SKM-1 (cell line): ENCODE data around the gene ESPNL.

Experiments used
- DNase-seq: peaks from one replicate; lab custom pipeline; 2025; ENCODE audit not compliant: unreplicated experiment; lab: John Stamatoyannopoulos, UW

ESPNL gene

GRCh38 chr2:238140040-238140439 lies 39.9 kb downstream of the ESPNL start:
- no peak for DNase-seq

GRCh38 chr2:238140721-238141540 lies 40.8 kb downstream of the ESPNL start:
- no peak for DNase-seq

GRCh38 chr2:238141541-238142318 lies 41.6 kb downstream of the ESPNL start:
- DNase-seq = no peak

DNA sequence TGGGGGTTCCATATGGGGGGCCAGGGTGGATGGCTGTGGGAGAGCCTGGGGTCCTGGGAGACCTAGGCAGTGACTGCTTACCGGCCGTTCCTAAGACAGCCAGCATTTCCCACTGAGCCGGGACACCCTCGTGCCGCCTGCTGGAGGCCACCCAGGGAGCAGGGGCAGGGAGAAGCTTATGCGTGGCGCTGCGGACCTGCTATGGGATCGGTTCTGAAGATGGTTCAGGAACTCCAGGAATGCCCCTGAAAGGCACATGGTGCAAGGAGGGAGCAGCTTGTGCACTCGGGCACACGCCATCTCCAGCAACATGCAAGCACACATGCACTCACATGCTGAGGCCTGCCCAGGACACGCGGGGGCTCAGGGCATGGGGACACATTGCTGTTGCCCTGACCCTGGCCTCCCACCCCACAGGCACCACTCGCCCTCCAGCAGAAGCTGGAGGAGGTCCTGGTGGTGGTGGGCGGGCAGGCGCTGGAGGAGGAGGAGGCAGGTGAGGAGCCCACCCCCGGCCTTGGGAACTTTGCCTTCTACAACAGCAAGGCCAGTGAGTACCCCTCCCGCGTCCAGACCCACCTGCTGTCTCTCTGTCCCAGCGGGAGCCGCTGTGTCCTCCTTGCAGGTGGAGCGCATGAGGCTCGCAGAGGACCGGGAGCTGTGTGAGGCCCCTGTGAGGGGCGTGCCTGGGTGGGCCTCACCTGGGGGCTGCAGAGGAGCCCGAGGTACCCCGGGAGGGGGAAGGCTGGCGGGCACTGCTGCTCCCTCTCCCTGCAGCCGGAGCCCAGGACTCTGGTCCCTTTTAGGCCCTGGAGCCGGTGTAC lies 42.5 kb downstream of the ESPNL start:
- DNase-seq = no peak

DNA sequence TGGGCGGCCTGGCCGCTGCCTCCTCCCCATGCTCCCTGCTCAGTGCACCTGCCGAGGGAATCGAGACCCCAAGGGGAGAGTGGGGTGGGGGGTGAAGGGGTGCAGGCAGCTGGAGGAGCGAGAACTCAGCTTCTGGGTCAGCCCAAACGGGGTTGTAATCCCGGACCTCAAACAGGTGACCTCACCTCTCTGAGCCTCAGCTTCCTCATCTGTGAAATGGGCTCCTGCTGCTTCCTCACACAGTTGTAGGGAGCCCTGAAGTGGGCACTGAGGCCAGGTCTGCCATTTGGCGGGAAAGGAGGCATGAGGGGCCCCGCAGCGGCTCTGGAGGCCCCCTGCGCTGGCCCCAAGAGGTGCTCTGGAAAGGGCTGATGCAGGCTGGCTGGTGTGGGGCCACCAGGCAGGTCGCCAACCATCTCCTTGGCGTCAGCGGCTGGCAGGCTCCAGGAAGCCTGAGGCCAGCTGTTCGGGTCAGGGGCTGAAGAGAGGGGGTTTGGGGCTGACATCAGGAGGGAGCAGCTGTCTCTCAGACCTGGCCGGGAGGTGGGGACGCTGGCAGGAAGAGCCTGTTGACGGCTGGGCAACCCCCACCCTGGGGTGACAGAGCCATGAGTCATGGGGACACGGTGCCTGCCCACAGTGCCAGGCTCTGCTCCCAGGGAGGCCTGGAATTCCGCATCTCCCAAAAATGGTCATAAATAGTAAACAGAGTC lies 43.3 kb downstream of the ESPNL start:
- DNase-seq = no peak

GRCh38 chr2:238144262-238144661 lies 44.1 kb downstream of the ESPNL start:
- DNase-seq = no peak

DNA sequence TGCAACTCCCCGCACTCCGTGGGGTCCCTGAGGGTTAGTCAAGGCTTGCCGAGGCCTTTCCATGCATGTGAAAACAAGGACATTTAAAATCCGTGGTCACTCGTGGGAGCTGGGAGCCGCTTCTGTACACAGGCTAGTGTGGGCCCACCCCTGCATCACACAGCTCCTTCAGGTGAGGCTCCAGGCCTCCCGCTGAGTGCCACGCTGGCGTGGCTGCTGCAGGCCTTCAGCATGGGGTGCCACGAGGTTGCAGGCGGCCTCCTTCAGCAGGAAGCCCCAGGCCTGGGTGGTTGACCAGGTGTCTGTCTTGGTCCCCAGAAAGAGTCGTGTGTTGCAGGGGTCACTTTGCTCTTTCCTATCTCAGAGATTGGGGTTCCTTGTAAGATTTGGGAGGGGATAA lies 44.9 kb downstream of the ESPNL start:
- DNase-seq = no peak

- DNase-seq = no peak
These were observed 45.7 kb downstream of the ESPNL start for GRCh38 chr2:238145851-238146250.

GRCh38 chr2:238146884-238147544 lies 46.9 kb downstream of the ESPNL start:
- no peak for DNase-seq

GRCh38 chr2:238148981-238149380 lies 48.8 kb downstream of the ESPNL start:
- DNase-seq = no peak

GRCh38 chr2:238149841-238150572 lies 49.9 kb downstream of the ESPNL start:
- no peak for DNase-seq

DNA sequence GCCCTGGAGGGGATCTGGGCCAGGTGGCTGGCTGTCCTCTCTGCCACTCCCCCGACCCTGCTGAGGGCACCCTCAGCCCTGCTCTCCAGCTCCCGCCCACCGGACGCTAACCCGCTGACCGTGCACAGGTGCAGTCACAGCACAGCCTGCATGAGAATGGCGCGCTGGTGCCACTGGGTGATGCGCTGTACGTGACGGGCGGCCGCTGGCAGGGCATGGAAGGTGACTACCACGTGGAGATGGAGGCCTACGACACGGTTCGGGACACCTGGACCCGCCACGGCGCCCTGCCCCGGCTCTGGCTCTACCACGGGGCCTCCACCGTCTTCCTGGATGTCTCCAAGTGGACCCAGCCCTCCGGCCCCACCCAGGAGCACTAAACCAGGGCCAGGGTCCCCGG lies 50.5 kb downstream of the ESPNL start:
- no peak for DNase-seq

GRCh38 chr2:238151205-238151604 lies 51.1 kb downstream of the ESPNL start:
- no peak for DNase-seq

DNA sequence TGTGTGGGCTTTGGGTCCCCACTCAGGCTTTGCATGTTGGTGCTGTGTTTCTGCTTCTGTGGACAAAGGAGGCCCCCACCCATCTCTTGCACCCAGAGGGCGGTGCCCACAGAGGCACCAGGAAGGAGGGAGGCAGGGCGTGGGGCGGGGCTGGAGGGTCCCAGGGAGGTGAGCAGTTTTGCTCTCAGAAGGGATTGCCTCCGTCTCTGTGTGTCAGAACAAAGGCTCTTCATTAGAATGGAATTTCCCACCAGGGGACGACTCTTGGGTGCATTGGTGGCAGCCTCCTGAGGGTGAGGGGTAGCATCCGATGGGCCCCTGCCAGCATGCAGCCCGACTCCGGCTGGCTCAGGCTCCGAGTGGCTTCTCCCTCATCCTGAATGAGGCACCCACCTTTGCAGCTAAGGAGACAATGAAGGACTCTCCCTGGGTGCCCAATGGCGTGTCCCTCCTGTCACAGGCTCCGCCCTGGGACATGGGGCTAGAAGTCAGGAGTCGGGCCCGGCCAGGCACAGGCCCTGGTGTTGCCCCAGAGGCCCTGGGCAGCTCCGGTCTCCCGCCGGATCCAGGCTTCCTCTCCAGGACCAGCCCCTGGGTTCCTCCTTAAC lies 51.6 kb downstream of the ESPNL start:
- DNase-seq = no peak

- DNase-seq = no peak
These were observed 52.9 kb downstream of the ESPNL start for GRCh38 chr2:238152771-238153688.

DNA sequence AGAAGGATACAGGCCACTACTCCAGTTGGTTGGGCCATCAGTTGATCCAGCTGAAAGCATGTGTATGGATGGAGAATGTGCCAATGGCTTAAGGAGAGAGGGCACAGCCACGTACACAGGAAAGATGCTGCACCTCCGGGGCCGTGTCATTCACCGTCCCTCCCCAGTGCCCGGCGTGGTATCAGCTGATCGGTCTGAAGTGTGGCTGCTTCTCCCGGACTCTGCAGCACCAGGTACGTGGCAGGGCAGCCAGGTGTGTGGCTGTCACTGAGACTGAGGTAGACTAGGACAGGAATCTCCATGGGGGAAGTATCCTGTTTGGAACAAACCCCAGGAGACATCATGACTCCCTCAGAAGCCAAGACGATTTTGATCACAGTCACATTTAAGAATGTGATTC lies 54.4 kb downstream of the ESPNL start:
- no peak for DNase-seq

DNA sequence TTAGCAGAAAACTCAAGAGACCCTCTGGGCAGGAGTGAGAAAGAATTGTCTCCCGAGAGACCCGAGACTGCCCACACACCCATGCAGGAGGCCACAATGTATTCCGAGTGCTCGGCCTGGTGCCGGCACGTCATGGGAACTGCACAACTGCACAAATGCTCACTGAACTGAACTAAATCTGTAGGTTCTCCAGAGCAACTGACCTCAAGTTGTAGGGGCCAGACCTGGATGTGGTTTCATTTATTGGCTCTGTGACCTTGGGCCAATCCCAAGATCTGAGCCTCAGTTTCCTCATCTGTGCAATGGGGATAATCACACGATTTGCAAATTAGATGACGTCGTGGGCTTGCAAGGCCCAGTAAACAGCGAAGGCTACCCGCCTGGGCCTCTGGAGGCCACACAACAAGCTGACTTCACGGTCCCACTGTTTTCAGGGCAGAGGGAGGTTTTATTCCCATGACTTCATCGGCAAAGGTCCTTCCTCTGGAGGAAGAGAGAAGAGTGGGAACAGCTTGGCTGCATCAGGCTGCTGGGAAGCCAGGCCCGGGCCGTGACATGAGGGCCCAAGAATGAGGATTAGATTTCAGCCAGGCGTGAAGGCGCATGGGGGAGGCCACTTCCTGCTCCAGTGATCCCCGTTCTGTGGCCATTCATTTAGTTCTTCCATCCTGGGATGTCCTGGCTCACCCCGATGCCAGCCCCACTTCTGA lies 55.1 kb downstream of the ESPNL start:
- DNase-seq = no peak
